ENCODE results near the gene PSD4.
A peak's percentile ranks its signal among the peaks of the same experiment; 100 is the strongest.

Gene PSD4

GRCh38 chr2:113167962-113168340, 5.8 kb upstream of the PSD4 start:
- no peak overlapping the region for H3K4me3 ChIP-seq (replicated peaks; ENCODE audit: insufficient read depth, low read length)
- DNase-seq (ENCODE audit: low read depth in 1 of 2, low spot score in 1 of 2) = no peak
- TF ChIP-seq CTCF (IDR thresholded peaks at IDR 0.05; ENCODE audit: insufficient read depth, low read length) = no peak
- no peaks in the 10 kb centered on the region for H3K27me3 ChIP-seq (ENCODE audit: insufficient read depth, poor library complexity, severe bottlenecking)
- H3K27ac ChIP-seq (replicated peaks) = no peak overlapping the region

GRCh38 chr2:113169002-113169530, 4.7 kb upstream of the PSD4 start:
- Histone ChIP-seq H3K4me3 (replicated peaks; ENCODE audit: insufficient read depth, low read length) (no peak overlapping the region), H3K27me3 (ENCODE audit: insufficient read depth, poor library complexity, severe bottlenecking) (no peaks in the 10 kb centered on the region), H3K27ac (replicated peaks) (no peak overlapping the region)
- TF ChIP-seq SPI1 (IDR thresholded peaks at IDR 0.05; ENCODE audit: borderline replicate concordance, low read depth) (peak; percentile 43; the same call in 1 of the 2 replicates), GABPA (IDR thresholded peaks at IDR 0.05; ENCODE audit: low read depth) (no peak)
- DNase-seq (ENCODE audit: low read depth in 1 of 2, low spot score in 1 of 2) = no peak

GRCh38 chr2:113169586-113169985, 4.2 kb upstream of the PSD4 start:
- no peak for DNase-seq (ENCODE audit: low read depth in 1 of 2, low spot score in 1 of 2)
- Histone ChIP-seq H3K27ac (replicated peaks) (no peak overlapping the region), H3K4me3 (replicated peaks; ENCODE audit: insufficient read depth, low read length) (no peak overlapping the region), H3K27me3 (ENCODE audit: insufficient read depth, poor library complexity, severe bottlenecking) (no peaks in the 10 kb centered on the region)
- no peak for TF ChIP-seq GABPA (IDR thresholded peaks at IDR 0.05; ENCODE audit: low read depth)
- no peak for TF ChIP-seq CTCF (IDR thresholded peaks at IDR 0.05; ENCODE audit: insufficient read depth, low read length)
- TF ChIP-seq POLR2AphosphoS5 (IDR thresholded peaks at IDR 0.05; ENCODE audit: low read depth) = no peak
- no peak for TF ChIP-seq REST (IDR thresholded peaks at IDR 0.05; ENCODE audit: insufficient replicate concordance, low read depth)
- TF ChIP-seq SPI1 (IDR thresholded peaks at IDR 0.05; ENCODE audit: borderline replicate concordance, low read depth) = no peak

- no peak overlapping the region for H3K27ac ChIP-seq (replicated peaks)
- TF ChIP-seq CTCF (IDR thresholded peaks at IDR 0.05; ENCODE audit: insufficient read depth, low read length) (no peak), SPI1 (IDR thresholded peaks at IDR 0.05; ENCODE audit: borderline replicate concordance, low read depth) (no peak), REST (IDR thresholded peaks at IDR 0.05; ENCODE audit: insufficient replicate concordance, low read depth) (no peak), GABPA (IDR thresholded peaks at IDR 0.05; ENCODE audit: low read depth) (no peak)
- H3K4me3 ChIP-seq (replicated peaks; ENCODE audit: insufficient read depth, low read length) = no peak overlapping the region
- DNase-seq (ENCODE audit: low read depth in 1 of 2, low spot score in 1 of 2) = no peak
- no peaks in the 10 kb centered on the region for H3K27me3 ChIP-seq (ENCODE audit: insufficient read depth, poor library complexity, severe bottlenecking)
Observed at GRCh38 chr2:113171334-113172075, 2.3 kb upstream of the PSD4 start.
